Measurements from ENCODE around the gene SCUBE1.

The SCUBE1 gene

GRCh38 chr22:43226377-43227238, 116.6 kb downstream of the SCUBE1 start:
- Mint-ChIP-seq H3K27me3 (peaks cover 23% of the 10 kb centered on the region), H3K4me3 (no peak overlapping the region), H3K4me1 (peaks cover 8% of the 10 kb centered on the region), H3K27ac (peak overlapping the region; percentile 2), H3K9me3 (no peaks in the 10 kb centered on the region), H3K36me3 (no peaks in the 10 kb centered on the region)
- ATAC-seq (ENCODE audit: low read depth) (no peak), DNase-seq (ENCODE audit: low spot score in 2 of 2) (no peak)

- Mint-ChIP-seq H3K4me3 (no peak overlapping the region), H3K36me3 (no peaks in the 10 kb centered on the region), H3K27me3 (peaks cover 18% of the 10 kb centered on the region), H3K27ac (peak overlapping the region; percentile 2), H3K4me1 (peaks cover 3% of the 10 kb centered on the region), H3K9me3 (no peaks in the 10 kb centered on the region)
- ATAC-seq (ENCODE audit: low read depth) (no peak), DNase-seq (ENCODE audit: low spot score in 2 of 2) (no peak)
Measured at GRCh38 chr22:43225609-43226008, 117.6 kb downstream of the SCUBE1 start.

- Mint-ChIP-seq H3K4me1 (no peaks in the 10 kb centered on the region), H3K27ac (no peak overlapping the region), H3K9me3 (no peaks in the 10 kb centered on the region), H3K4me3 (no peak overlapping the region), H3K27me3 (peaks cover 16% of the 10 kb centered on the region), H3K36me3 (no peaks in the 10 kb centered on the region)
- DNase-seq (ENCODE audit: low spot score in 2 of 2) (no peak), ATAC-seq (ENCODE audit: low read depth) (no peak)
Measured at GRCh38 chr22:43222987-43223386, 120.2 kb downstream of the SCUBE1 start.

DNA sequence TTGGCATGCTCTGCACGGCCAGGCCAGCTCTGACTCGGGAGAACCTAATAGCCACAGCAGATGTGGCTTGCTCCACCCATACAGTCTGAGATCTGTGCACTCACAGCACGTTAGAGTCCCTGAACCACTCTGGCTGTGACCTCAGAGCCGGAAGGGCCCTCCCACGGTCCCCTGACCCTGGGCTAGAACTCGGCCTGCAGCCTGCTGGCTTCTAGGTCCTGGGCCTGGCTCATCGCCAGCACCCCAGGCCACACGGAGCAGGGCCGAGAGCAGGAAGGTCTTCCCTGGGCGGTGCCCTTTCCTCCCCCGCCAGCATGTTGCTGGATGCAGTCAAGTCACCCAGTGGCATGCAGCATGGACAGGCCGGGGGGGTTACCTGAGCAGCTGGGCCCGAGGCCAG, 120.9 kb downstream of the SCUBE1 start:
- Mint-ChIP-seq H3K9me3 (no peaks in the 10 kb centered on the region), H3K27ac (no peak overlapping the region), H3K4me1 (peaks cover 2% of the 10 kb centered on the region), H3K27me3 (peaks cover 18% of the 10 kb centered on the region), H3K36me3 (no peaks in the 10 kb centered on the region), H3K4me3 (no peak overlapping the region)
- no peak for DNase-seq (ENCODE audit: low spot score in 2 of 2)
- ATAC-seq (ENCODE audit: low read depth), result no peak

GRCh38 chr22:43220625-43221380, 122.4 kb downstream of the SCUBE1 start:
- Mint-ChIP-seq H3K9me3 (no peaks in the 10 kb centered on the region), H3K27me3 (peaks cover 13% of the 10 kb centered on the region), H3K4me3 (no peak overlapping the region), H3K4me1 (peaks cover 4% of the 10 kb centered on the region), H3K36me3 (no peaks in the 10 kb centered on the region), H3K27ac (no peak overlapping the region)
- ATAC-seq (ENCODE audit: low read depth) (no peak), DNase-seq (ENCODE audit: low spot score in 2 of 2) (no peak)

GRCh38 chr22:43218786-43219185, 124.4 kb downstream of the SCUBE1 start:
- Mint-ChIP-seq H3K36me3 (no peaks in the 10 kb centered on the region), H3K9me3 (no peaks in the 10 kb centered on the region), H3K27me3 (peaks cover 18% of the 10 kb centered on the region), H3K4me3 (no peak overlapping the region), H3K27ac (no peak overlapping the region), H3K4me1 (peaks cover 4% of the 10 kb centered on the region)
- ATAC-seq (ENCODE audit: low read depth) (no peak), DNase-seq (ENCODE audit: low spot score in 2 of 2) (no peak)

DNA sequence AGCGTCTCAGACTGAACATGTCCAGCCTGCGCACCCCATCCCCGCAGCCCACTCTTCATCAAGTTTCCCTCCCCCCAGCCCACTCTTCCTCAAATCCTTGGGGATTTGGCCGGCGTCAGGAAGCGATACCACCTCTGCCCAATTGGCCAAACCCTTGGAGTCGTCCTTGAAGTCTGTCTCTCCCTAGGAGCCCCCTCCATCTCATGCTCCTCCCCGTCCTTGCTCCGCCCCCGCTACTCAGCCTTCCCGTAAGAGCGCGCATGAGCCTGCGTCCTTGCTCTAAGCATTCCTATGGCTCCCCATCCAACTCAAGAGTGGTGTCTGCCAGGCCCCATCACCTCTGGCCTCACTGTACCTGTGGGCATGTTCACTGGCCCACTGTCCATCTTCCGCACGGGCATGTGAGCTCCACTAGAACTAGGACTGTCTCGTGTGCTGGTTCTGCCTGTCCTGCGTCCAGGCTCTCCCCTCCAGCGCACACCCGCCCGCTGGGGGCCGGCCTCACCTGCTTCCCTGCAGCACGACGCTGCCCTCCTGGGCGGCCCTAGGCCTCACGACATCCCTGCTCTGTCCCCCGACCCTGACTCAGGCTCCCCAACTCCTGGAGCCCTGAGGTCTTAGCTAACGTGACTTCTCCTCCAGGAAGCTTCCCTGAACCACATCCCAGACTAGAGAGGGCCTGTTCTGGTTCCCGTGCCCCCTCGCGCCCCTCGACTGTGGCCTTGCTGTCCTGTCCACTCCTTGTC, 125.7 kb downstream of the SCUBE1 start:
- no peak overlapping the region for H3K27ac Mint-ChIP-seq

GRCh38 chr22:43216738-43217137, 126.4 kb downstream of the SCUBE1 start:
- no peak overlapping the region for H3K4me3 Mint-ChIP-seq
- H3K27me3 Mint-ChIP-seq, result peaks cover 21% of the 10 kb centered on the region
- H3K27ac Mint-ChIP-seq, result no peak overlapping the region
- H3K9me3 Mint-ChIP-seq, result no peaks in the 10 kb centered on the region
- DNase-seq (ENCODE audit: low spot score in 2 of 2) (no peak), ATAC-seq (ENCODE audit: low read depth) (peak; percentile 56)
- no peaks in the 10 kb centered on the region for H3K36me3 Mint-ChIP-seq
- peaks cover 4% of the 10 kb centered on the region for H3K4me1 Mint-ChIP-seq

More for the DNA sequence above, 125.7 kb downstream of the SCUBE1 start:
- H3K4me1 Mint-ChIP-seq, result peaks cover 4% of the 10 kb centered on the region
- H3K9me3 Mint-ChIP-seq, result no peaks in the 10 kb centered on the region
- peaks cover 18% of the 10 kb centered on the region for H3K27me3 Mint-ChIP-seq
- H3K36me3 Mint-ChIP-seq, result no peaks in the 10 kb centered on the region
- DNase-seq (ENCODE audit: low spot score in 2 of 2) (no peak), ATAC-seq (ENCODE audit: low read depth) (no peak)
- H3K4me3 Mint-ChIP-seq, result no peak overlapping the region

GRCh38 chr22:43213962-43214361, 129.2 kb downstream of the SCUBE1 start:
- H3K36me3 Mint-ChIP-seq, result no peaks in the 10 kb centered on the region
- no peaks in the 10 kb centered on the region for H3K9me3 Mint-ChIP-seq
- peaks cover 23% of the 10 kb centered on the region for H3K27me3 Mint-ChIP-seq

DNA sequence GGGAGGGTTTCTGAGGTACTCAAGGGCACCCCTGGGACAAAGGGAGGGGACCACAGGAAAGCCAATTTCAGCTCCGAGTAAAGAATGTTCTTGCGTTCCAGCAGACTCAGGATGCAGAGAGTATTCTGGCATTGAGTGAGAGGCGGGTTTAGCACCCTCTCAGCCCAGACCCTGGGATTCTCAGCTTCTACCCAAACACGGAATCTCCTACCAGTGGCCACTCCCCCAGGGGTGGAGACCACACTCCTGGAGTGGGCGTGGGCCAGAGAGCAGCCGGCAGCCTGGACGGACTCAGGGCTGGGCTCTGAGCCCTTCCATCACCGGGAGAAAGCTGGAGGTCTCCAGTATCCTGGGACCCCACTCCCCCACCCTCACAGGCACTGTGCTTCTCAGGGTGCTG, 130.1 kb downstream of the SCUBE1 start:
- Mint-ChIP-seq H3K27ac (no peak overlapping the region), H3K36me3 (no peaks in the 10 kb centered on the region), H3K4me1 (peaks cover 4% of the 10 kb centered on the region), H3K9me3 (no peaks in the 10 kb centered on the region), H3K4me3 (no peak overlapping the region), H3K27me3 (peaks cover 27% of the 10 kb centered on the region)
- DNase-seq (ENCODE audit: low spot score in 2 of 2) (no peak), ATAC-seq (ENCODE audit: low read depth) (no peak)

More at GRCh38 chr22:43213962-43214361, 129.2 kb downstream of the SCUBE1 start:
- DNase-seq (ENCODE audit: low spot score in 2 of 2) (no peak), ATAC-seq (ENCODE audit: low read depth) (no peak)
- no peak overlapping the region for H3K4me3 Mint-ChIP-seq
- H3K4me1 Mint-ChIP-seq, result peaks cover 4% of the 10 kb centered on the region
- H3K27ac Mint-ChIP-seq, result no peak overlapping the region

DNA sequence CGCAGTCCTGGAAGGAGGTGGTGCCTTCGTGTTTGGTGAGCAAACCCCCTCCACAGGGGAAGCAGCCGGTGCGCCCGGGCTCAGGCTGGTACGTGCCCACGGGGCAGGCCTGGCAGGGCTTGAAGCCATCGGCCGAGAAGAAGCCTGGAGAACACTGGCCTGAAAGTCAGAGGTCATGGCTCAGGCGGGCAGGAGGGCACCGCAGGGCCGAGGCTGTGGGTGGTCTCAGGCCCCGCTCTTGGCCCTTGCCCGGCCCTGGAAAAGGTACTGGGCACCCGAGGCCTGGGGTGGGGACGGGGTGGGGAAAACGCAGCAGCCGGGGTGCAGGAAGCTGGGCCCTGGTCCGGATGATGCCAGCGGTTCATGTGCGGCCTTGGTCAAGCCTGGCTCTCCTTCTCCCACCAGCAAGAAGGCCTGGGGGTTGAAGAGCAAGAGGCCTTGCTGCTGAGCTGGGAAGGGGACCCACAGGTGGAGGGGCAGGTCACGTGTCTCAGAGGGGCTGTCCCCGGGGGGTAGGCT, 130.7 kb downstream of the SCUBE1 start:
- Mint-ChIP-seq H3K4me3 (no peak overlapping the region), H3K27ac (no peak overlapping the region), H3K9me3 (no peaks in the 10 kb centered on the region), H3K27me3 (peaks cover 32% of the 10 kb centered on the region), H3K36me3 (no peaks in the 10 kb centered on the region), H3K4me1 (peaks cover 6% of the 10 kb centered on the region)
- ATAC-seq (ENCODE audit: low read depth) (no peak), DNase-seq (ENCODE audit: low spot score in 2 of 2) (no peak)

- Mint-ChIP-seq H3K27ac (no peak overlapping the region), H3K4me1 (peaks cover 4% of the 10 kb centered on the region), H3K4me3 (no peak overlapping the region), H3K27me3 (peaks cover 29% of the 10 kb centered on the region), H3K9me3 (no peaks in the 10 kb centered on the region), H3K36me3 (no peaks in the 10 kb centered on the region)
- no peak for DNase-seq (ENCODE audit: low spot score in 2 of 2)
- no peak for ATAC-seq (ENCODE audit: low read depth)
Measured at GRCh38 chr22:43211941-43212433, 131.2 kb downstream of the SCUBE1 start.

- DNase-seq (ENCODE audit: low spot score in 2 of 2), result no peak
- ATAC-seq (ENCODE audit: low read depth), result no peak
- Mint-ChIP-seq H3K4me3 (no peak overlapping the region), H3K36me3 (no peaks in the 10 kb centered on the region), H3K9me3 (no peaks in the 10 kb centered on the region), H3K27ac (no peak overlapping the region), H3K27me3 (peaks cover 32% of the 10 kb centered on the region), H3K4me1 (peaks cover 9% of the 10 kb centered on the region)
Measured at GRCh38 chr22:43210631-43211515, 132.3 kb downstream of the SCUBE1 start.

Measured in memory B cell (primary cell).